Prostate gland (tissue), 2 donors: Measurements from ENCODE around the gene ARSB.

Experiments
- POLR2AphosphoS5 ChIP-seq: sonication (generic); formaldehyde crosslinking; IDR thresholded peaks from one replicate; pipeline ENCODE4 v1.6.1; 2017; ENCODE audit warnings: antibody characterized with exemption
- TF ChIP-seq, protein P1 (sequence below), 4 experiments: fragments of 200-600 bp in 2 of 4; fragments of 450-650 bp in 2 of 4; sonication (generic) in 2 of 4; IDR thresholded peaks; 1 replicate in 3 of 4; 2 replicates in 1 of 4; pipeline ENCODE4 v1.5.1; 2016 to 2019; ENCODE audit warnings: antibody characterized with exemption in 4 of 4, mild to moderate bottlenecking in 2 of 4, moderate library complexity in 2 of 4

- TF ChIP-seq, protein P1, sequence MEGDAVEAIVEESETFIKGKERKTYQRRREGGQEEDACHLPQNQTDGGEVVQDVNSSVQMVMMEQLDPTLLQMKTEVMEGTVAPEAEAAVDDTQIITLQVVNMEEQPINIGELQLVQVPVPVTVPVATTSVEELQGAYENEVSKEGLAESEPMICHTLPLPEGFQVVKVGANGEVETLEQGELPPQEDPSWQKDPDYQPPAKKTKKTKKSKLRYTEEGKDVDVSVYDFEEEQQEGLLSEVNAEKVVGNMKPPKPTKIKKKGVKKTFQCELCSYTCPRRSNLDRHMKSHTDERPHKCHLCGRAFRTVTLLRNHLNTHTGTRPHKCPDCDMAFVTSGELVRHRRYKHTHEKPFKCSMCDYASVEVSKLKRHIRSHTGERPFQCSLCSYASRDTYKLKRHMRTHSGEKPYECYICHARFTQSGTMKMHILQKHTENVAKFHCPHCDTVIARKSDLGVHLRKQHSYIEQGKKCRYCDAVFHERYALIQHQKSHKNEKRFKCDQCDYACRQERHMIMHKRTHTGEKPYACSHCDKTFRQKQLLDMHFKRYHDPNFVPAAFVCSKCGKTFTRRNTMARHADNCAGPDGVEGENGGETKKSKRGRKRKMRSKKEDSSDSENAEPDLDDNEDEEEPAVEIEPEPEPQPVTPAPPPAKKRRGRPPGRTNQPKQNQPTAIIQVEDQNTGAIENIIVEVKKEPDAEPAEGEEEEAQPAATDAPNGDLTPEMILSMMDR (IDR thresholded peaks at IDR 0.05): no peak
- TF ChIP-seq POLR2AphosphoS5: no peak
Observed at GRCh38 chr5:78983601-78984438, 1.3 kb downstream of the ARSB start.
